SHP77 treated with DMSO at 0.1 percent for 48 hours (cell line): ENCODE data around the gene VIM.

Source experiments
- DNase-seq: peaks from one replicate; lab custom pipeline; 2025; lab: John Stamatoyannopoulos, UW

Gene VIM

DNA sequence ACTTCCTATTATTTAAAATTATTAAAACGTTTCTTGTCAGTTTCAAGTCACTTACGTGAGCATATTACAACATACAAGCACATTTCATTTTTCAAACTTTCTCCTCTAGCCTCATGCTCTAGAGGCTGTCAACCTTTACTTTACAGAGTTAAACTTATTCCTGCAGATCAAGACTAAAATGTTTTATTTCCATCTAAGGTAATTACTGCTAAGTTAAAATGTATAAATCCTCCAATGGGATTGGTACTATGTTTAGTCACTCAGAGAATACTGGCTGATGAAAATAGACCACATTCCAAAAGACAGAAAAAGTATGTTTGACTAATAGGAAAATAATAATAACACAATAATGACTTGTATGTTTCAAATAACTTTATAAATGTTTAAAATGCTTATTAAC, 18.2 kb upstream of the VIM start:
- DNase-seq = no peak

DNA sequence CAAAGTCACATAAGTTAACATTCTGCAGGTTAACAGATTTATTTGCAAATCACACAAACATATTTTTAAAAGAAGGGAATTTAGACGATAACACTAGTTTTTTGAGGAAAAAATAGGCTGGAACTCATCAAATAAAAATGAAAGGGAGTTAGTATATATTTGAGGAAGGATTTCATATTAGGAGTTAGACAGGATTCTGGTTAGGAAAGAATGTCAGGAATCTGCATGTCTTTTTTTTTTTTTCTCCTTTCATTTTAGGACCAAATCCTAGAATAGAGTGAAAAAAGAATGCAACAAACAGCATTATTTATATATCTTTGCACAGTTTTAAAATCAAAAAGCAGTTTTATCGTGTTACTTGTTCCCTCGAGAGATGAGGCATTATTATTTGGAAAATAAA, 17.7 kb upstream of the VIM start:
- DNase-seq = no peak

DNA sequence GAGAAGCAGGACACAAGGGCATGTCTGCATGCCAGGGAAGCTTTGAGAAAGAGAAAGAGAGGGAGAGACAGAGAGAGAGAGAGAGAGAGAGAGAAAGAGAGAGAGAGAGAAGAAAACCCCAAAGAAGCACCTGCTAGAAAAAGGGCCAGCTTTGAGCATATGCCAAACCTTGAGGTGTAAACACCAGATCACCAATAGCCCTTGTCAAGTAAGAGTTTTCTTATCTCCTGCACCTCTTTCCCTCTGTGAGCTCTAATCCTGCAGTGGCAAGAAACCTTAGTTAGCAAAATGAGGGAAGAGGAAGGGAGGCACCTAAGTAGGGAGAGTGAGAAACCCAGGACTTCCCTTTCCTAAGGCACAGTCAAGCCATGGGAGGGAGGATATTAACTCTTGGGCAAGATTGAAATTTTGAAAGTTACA, 15.2 kb upstream of the VIM start:
- no peak for DNase-seq

DNA sequence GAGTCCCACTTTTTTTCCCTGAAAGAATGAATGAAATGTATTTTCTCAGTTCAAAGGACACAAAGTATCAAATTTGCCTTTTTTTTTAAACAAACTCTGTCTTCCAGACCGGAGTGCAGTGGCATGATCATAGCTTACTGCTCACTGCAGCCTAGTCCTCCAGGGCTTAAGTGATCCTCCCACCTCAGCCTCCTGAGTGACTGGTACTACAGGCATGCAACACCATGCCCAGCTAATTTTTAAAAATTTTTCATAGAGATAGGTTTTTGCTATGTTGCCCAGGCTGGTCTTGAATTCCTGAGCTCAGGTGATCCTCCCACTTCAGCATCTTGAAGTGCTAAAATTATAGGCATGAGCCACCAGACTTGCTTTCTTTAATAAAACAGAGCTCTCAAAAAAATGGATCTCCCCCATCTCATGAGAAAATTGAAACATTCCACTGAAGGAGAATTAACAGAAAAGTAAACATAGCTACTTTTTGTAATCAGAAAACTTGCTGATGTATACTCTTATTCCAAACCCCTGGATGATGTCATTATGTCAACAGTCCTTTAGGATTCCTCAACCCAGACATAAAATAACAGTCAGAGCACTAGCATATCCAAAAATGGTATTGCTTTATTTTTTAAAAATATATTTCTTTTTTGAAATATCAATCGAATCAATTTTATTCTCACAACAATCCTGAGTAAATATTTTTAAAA, 14.2 kb upstream of the VIM start:
- DNase-seq = no peak

DNA sequence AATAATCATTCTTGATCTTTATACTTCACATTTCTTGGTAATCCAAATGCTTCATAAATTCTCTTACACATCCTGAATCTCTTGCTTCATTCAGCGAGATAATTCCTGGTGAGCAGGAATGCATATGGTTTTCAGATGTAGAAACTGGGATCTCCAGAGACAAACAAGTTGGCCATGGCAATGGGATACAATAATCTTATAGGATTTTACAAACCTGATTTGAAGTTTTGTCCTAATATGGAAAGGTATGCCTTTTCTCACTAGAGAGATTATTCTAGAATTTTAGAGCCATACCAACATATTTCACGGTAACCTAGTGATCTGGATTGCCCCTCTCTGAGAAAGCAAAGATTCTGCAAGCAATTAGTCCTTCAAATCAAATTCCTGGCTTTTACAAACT, 13.5 kb upstream of the VIM start:
- DNase-seq = no peak

DNA sequence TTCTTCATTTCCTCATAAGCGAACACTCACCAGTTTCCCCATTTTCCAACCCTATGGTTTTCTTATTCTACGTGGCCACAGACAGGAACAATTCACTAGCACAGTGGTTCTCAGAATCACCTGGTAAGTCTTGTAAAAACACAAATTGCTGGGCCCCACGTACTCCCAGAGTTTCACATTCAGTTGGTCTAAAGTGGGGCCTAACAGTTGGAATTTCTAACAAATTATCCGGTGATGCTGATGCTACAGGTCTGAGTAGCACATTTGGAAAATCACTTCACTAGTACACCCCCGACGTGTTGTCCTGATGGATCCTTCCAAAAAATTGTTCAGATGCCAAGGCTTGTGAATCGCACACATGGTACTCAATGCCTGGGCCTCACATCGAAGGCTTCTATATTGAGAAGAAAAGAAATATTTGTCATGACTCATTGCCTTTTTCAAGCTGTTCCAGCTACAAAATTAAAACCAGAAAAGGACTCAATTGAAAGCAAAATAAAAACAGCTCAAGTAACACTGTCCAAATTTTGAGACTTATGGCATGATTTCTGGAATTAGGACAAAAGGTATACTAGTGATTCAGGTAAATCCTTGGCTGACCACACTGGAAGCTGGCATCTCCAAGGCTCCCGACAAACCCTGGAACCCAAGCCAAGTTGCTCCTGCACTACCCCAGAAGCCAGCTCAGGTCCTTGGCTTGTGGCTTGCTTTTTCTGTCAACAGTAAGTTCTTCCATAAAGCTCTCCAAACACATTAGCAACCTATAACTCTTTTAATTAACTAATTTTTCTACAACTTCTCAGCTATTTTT, 12.9 kb upstream of the VIM start:
- DNase-seq = no peak

DNA sequence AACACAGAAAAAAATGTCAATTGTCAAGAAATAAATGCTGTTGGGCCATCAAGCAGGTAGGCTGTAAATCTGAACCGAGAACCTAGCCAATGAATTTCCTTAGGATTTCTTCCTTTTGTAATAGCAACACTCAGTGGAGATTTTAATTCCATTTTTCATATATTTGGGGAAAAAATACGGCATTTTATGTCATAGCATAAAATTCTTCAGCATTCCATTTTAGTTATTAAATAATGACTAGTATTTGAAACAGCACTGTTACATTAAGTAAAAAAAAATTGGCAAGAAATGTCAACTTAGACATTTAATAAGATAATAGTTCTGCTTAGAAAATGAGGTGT, 12.3 kb upstream of the VIM start:
- no peak for DNase-seq

DNA sequence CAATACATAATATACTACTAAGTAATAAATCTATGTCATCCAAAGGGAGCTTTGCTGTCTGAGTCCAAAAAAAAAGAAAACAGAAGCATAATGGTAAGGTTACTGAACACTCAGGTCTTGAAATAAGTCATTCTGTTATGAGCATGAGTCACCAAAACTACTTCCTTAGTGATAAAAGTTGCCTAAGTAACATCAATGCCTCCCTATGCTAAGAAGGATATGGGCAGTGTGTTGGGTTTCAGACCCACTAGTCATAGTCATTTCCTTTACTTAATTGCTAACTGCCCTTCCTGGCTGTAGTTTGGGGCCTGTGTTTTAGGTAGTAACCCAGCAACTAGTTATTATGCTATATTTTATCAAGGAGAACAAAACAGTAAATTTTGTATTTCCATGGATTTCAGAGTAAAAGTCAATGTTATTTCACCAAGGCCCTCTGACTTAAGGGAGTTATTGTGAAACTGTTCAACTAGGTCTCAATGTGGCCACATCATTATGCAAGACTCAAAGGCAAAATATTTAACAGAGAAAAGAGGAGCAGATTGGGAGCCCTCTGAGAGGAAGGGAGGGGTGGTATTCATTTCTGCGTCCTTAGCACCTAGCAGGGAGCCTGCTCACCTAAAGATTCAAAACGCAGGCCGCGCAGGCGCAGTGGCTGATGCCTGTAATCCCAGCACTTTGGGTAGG, 11.7 kb upstream of the VIM start:
- DNase-seq = no peak

DNA sequence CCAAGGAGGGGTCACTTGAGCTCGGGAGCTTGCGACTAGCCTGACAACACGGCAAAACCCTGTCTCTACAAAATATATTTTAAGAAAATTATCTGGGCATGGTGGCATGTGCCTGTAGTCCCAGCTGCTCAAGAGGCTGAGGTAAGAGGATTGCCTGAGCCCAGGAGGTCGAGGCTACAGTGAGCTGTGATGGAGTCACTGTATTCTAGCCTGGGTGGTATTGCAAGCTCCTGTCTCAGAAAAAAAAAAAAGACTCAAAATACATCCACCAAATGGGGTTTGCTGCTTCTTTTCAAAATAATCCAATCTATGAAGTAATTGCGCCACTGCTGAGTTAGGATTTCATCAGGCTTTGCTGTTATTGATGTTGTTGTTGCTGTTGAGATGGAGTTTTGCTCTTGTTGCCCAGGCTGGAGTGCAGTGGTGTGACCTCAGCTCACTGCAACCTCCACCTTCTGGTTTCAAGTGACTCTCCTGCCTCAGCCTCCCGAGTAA, 11.1 kb upstream of the VIM start:
- DNase-seq = no peak

DNA sequence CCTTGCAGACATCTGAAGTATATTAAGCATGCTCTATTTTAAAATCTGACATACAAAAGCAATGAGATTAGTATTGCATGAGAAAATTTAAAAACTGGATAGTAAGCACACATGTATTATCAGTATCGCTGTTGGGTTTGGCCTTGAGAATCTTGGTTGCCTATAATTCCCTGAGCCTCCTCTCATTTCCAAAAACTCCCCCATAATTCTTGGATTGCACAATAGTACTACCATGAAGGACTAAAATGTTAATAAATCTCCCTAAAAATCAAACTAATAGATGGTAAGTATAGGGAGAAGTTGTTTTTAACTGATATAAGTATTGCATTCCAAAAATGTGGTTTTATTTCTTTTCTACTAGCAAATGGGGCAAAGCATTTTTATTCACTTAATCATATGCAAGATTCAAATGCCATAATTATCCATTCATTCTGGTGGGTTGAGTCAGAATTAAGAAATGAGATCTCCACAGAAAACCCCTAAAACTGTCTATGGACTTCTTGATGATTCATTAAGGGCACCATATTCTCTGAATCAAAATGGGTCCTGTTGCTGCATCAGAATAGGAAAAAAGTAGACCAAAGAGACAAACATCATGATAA, 10.3 kb upstream of the VIM start:
- DNase-seq = no peak

DNA sequence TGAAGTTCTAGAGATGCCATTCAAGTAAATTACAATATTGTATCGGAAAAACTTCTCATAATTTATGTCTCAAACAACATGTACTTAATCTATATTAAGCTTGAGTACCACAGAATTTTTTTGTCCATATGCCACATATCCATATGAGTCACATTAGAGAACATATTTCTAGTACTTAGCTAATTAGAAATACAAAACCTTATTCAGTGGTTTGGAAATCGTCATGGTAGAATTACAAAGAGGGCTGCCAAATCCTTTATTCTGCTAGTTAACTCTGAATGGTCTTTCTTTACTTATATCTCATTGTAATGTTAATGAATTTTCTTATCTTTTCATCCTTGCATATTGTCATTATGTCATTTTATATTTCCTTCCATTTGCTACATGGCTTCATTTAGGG, 9.0 kb upstream of the VIM start:
- no peak for DNase-seq

DNA sequence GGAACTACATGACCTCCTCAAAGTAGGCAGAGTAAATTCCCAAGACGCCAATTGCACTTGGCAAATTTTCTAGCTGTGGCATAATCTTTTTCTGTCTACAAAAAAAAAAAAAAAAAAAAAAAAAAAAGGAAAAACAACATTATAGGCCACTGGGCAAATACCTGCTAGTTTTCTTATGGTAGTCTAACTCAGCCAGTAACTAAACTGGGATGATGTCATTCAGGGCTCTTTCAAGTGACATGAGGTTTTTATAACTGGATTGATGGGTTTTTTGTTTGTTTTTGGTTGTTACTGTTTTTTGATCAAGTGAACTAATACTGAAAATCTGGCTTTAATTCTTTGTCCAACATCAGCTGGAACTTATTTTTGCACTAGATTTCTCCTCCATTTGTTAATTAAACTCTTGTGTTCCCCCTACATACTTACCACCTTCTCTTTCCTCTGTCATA, 7.4 kb upstream of the VIM start:
- DNase-seq = no peak

DNA sequence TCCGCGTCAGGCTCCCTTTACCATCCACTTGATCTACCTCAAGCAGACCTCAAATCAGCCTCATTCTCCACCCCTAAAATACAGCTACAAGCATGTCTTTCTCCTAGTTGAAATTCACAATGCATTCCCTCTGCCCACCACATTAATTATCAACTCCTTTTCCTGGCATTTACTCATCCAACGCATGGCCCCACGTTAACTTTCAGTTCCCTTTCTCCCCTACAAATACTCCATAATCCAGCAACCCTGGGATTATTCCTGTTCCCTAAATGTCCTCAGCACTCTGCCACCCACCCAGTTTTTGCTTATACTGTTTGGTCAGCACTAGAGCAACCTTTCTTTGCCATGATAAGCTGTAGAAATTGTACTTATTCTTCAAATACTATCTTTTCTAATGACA, 5.7 kb upstream of the VIM start:
- no peak for DNase-seq

DNA sequence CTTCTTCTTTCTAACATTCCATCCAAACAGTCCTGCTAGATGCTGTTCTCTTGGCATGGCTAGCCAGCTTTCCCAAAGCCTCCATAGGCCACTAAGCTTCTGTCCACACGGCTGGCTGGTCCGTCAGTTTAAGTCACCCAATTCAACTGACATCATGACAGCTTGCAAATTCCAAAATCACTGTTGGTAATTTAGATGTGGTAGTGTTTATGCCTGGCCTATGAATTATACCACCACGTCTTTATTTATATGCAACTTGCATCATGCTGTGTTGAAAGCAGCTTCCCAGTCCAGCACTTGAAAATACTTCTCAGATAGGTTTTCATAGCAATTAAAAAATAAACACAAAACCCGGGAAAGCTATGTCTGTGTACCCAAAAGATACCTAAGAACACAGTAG, 2.2 kb upstream of the VIM start:
- no peak for DNase-seq

DNA sequence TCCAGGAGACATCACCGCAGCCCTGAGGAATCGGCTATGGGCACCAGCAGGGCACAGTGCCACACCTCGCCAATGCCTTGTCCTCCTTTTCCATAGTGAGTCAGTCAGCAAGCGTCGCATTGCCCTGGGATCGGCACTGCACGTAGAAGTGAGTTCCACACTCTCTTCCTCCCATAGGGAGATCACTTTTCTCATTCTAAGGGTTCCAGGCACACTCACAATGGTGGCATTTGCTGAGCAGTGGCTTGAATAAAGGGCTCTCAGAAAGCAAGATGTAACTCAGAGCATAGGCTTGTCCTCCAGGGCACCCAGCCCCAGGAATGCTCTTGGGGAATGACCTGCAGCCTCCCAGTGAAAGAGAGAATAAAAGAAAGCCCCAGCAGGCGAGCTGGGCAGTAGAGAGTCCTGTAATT, 1.1 kb upstream of the VIM start:
- DNase-seq = no peak

DNA sequence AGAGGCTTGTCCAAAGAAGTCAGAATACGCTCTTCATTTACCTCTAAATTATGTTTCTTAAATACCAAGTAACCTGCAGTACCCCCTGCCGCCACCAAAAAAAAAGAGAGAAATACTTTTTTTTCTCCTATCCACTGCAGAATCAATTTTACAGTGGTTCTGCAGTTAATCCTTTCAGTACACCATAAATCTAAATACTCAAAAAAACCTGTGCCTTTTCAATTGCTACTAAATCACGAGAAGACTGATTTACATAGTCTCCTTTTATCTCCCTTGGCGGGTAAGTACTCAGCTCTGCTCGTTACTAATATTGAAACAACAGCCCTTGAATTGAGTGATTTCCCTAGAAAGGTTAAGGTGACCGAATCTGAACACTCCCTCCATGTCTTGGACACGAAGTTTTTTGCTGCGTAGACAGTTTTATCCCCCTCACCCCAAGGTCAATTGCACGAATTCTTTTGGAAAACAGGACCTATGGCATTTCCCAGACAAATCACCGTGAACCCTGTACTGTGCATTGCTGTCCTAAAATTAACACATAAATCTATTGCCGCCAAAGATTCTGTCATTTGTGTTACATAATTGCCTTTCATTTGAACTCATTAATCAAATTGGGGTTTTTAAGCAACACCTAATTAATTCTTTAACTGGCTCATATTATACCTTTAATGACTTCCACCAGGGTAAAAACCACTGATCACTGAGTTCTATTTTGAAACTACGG, 512 bp upstream of the VIM start:
- no peak for DNase-seq

DNA sequence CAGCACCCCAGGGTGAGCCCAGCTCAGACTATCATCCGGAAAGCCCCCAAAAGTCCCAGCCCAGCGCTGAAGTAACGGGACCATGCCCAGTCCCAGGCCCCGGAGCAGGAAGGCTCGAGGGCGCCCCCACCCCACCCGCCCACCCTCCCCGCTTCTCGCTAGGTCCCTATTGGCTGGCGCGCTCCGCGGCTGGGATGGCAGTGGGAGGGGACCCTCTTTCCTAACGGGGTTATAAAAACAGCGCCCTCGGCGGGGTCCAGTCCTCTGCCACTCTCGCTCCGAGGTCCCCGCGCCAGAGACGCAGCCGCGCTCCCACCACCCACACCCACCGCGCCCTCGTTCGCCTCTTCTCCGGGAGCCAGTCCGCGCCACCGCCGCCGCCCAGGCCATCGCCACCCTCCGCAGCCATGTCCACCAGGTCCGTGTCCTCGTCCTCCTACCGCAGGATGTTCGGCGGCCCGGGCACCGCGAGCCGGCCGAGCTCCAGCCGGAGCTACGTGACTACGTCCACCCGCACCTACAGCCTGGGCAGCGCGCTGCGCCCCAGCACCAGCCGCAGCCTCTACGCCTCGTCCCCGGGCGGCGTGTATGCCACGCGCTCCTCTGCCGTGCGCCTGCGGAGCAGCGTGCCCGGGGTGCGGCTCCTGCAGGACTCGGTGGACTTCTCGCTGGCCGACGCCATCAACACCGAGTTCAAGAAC, 1.1 kb downstream of the VIM start:
- DNase-seq = no peak

DNA sequence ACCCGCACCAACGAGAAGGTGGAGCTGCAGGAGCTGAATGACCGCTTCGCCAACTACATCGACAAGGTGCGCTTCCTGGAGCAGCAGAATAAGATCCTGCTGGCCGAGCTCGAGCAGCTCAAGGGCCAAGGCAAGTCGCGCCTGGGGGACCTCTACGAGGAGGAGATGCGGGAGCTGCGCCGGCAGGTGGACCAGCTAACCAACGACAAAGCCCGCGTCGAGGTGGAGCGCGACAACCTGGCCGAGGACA, 1.6 kb downstream of the VIM start:
- DNase-seq = no peak

DNA sequence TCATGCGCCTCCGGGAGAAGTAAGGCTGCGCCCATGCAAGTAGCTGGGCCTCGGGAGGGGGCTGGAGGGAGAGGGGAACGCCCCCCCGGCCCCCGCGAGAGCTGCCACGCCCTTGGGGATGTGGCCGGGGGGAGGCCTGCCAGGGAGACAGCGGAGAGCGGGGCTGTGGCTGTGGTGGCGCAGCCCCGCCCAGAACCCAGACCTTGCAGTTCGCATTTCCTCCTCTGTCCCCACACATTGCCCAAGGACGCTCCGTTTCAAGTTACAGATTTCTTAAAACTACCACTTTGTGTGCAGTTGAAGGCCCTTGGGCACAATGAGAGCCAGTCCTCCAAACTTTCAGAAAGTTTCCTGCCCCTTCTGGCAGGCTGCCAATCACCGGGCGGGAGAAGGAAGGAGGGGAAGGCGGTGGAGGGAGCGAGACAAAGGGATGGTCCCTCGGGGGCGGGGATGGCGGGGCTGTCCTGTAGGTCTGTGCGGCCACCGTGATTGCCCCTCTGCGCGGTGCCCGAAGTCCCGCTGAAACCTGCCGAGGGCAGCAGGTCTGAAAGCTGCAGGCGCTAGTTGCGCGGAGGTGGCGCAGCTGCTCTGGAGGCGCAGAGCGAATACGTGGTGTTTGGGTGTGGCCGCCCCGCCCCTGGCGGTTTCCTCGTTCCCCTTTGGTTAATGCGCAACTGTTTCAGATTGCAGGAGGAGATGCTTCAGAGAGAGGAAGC, 2.1 kb downstream of the VIM start:
- no peak for DNase-seq

DNA sequence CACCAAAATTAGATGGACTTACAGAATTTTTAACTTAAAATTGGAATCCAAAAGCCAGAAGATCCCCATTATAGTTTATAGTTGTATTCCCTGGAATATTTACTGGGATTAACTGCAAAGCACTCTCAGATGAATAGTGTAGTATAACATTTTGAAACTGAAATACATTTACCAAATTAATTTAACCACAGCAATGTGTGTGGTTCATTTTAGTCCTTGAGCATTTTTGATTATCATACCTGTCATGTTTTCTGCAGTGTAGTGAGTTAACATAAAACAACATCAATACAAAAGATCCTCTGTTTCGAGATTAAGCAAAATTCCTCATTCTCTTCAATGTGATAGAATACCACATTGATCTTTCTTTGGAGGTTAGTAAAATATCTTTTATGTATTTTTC, 3.7 kb downstream of the VIM start:
- no peak for DNase-seq
